Neuron (in vitro differentiated cells): ENCODE data around the gene KIFC1.
A peak's percentile ranks its signal among the peaks of the same experiment; 100 is the strongest.
"Not testable (repeated sequence)": the region's sequence is repeated elsewhere in the genome, so short reads cannot be mapped to it uniquely, and the experiment has no call there.

Experiments used
- H2AFZ ChIP-seq: one replicate; pipeline ENCODE4 v1.6.1; 2013; ENCODE audit warnings: low read depth, mild to moderate bottlenecking, inconsistent platforms, low read length, moderate library complexity
- H3K27me3 ChIP-seq: one replicate; pipeline ENCODE4 v1.6.1; 2013; ENCODE audit warnings: low read length; ENCODE audit not compliant: insufficient read depth
- H3K36me3 ChIP-seq: one replicate; pipeline ENCODE4 v1.6.1; 2013; ENCODE audit warnings: low read length; ENCODE audit not compliant: insufficient read depth
- H3K4me1 ChIP-seq: one replicate; pipeline ENCODE4 v1.6.1; 2013; ENCODE audit warnings: low read length; ENCODE audit not compliant: insufficient read depth
- H3K4me3 ChIP-seq: 2 replicates; pipeline ENCODE4 v1.5.1; 2013; ENCODE audit warnings: mild to moderate bottlenecking, low read length, moderate library complexity
- H3K9me3 ChIP-seq: one replicate; pipeline ENCODE4 v1.6.1; 2013; ENCODE audit warnings: low read length

Gene KIFC1, protein sequence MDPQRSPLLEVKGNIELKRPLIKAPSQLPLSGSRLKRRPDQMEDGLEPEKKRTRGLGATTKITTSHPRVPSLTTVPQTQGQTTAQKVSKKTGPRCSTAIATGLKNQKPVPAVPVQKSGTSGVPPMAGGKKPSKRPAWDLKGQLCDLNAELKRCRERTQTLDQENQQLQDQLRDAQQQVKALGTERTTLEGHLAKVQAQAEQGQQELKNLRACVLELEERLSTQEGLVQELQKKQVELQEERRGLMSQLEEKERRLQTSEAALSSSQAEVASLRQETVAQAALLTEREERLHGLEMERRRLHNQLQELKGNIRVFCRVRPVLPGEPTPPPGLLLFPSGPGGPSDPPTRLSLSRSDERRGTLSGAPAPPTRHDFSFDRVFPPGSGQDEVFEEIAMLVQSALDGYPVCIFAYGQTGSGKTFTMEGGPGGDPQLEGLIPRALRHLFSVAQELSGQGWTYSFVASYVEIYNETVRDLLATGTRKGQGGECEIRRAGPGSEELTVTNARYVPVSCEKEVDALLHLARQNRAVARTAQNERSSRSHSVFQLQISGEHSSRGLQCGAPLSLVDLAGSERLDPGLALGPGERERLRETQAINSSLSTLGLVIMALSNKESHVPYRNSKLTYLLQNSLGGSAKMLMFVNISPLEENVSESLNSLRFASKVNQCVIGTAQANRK

DNA sequence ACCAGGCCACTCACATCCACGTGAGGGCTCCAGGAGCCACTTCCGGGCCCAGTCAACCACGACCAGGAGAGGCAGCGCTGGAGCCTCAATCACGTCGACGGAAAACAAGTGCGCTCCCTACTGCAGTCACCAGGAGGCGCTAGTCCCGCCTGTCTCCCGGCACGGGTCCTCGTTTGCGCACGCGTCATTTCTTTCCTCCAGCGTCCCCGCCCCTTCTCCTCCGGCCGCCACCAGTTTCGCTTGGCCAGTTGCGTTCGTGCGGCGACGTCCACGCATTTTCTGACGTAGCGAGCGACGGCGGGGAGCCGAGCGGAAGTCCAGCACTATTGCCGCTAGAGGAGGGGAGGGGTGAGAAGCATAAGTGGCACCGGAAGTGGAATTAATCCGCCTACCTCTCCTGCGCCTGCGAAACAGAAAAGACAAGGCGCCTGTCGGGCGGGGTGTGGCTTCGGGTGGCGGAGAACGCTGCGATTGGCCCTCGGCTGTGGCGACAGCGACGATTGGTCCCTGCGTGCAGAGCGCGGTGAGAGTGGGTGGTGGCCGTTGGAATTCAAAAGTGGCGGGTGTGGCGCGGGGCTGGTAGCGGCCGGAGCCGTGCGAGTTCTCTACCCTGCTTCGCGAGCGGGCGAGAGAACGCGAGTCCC, at the start of gene KIFC1:
Gene KIFC1 (plus strand): TSS at position 546 of the 644 bp plus-strand sequence. CDS start 163 bp downstream, outside the sequence.
- H3K36me3 ChIP-seq: peaks cover 11% of the 10 kb centered on the region
- peak within 1 kb of the TSS; percentile 58 for H2AFZ ChIP-seq
- H3K9me3 ChIP-seq: no peaks in the 10 kb centered on the region
- no peaks in the 10 kb centered on the region for H3K27me3 ChIP-seq
- H3K4me3 ChIP-seq: peak within 1 kb of the TSS; percentile 81
- peaks cover 16% of the 10 kb centered on the region for H3K4me1 ChIP-seq

DNA sequence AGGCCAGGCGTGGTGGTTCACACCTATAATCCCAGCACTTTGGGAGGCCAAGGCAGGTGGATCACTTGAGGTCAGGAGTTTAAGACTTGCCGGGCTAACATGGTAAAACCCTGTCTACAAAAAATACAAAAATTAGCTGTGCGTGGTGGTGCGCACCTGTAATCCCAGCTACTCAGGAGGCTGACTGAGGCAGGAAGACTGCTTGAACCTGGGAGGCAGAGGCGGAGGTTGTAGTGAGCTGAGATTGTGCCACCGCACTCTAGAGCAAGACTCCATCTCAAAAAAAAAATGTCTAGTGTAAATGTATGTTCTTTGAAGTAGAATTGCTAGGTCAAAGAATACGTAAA, 48.0 kb upstream of the KIFC1 start:
- not testable (repeated sequence) for H3K4me1 ChIP-seq, H3K36me3 ChIP-seq, H3K9me3 ChIP-seq, H2AFZ ChIP-seq, H3K4me3 ChIP-seq
- H3K27me3 ChIP-seq: peaks cover 10% of the 10 kb centered on the region

GRCh38 chr6:33343953-33344611, 47.5 kb upstream of the KIFC1 start:
- Histone ChIP-seq H3K36me3 (no peaks in the 10 kb centered on the region), H2AFZ (no peak overlapping the region), H3K4me1 (no peaks in the 10 kb centered on the region), H3K4me3 (no peak overlapping the region), H3K27me3 (peaks cover 10% of the 10 kb centered on the region), H3K9me3 (no peaks in the 10 kb centered on the region)

- no peak overlapping the region for H3K4me3 ChIP-seq
These were observed 46.6 kb upstream of the KIFC1 start for GRCh38 chr6:33344701-33345697.

GRCh38 chr6:33346972-33347371, 44.7 kb upstream of the KIFC1 start:
- not testable (repeated sequence) for H3K4me3 ChIP-seq, H3K9me3 ChIP-seq, H3K4me1 ChIP-seq, H2AFZ ChIP-seq, H3K36me3 ChIP-seq
- peaks cover 14% of the 10 kb centered on the region for H3K27me3 ChIP-seq

More at GRCh38 chr6:33344701-33345697, 46.6 kb upstream of the KIFC1 start:
- H3K27me3 ChIP-seq: peaks cover 10% of the 10 kb centered on the region
- no peaks in the 10 kb centered on the region for H3K4me1 ChIP-seq
- no peaks in the 10 kb centered on the region for H3K9me3 ChIP-seq
- H2AFZ ChIP-seq: peak overlapping the region; percentile 52
- H3K36me3 ChIP-seq: no peaks in the 10 kb centered on the region

DNA sequence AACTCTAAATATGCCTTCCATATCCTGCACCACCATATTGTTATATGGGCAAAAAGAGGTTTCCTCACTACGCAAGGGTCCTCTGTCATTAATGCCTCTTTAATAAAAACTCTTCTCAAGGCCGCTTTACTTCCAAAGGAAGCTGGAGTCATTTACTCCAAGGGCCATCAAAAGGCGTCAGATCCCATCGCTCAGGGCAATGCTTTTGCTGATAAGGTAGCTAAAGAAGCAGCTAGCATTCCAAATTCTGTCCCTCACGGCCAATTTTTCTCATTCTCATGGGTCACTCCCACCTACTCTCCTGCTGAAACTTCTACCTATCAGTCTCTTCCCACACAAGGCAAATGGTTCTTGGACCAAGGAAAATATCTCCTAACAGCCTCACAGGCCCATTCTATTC, 43.8 kb upstream of the KIFC1 start:
- peaks cover 14% of the 10 kb centered on the region for H3K27me3 ChIP-seq
- no peak overlapping the region for H3K4me3 ChIP-seq
- no peaks in the 10 kb centered on the region for H3K36me3 ChIP-seq
- H3K4me1 ChIP-seq: no peaks in the 10 kb centered on the region
- no peak overlapping the region for H2AFZ ChIP-seq
- no peaks in the 10 kb centered on the region for H3K9me3 ChIP-seq

GRCh38 chr6:33355860-33356259, 35.8 kb upstream of the KIFC1 start:
- H3K4me1 ChIP-seq, H3K27me3 ChIP-seq, H3K4me3 ChIP-seq, H3K36me3 ChIP-seq, H2AFZ ChIP-seq, H3K9me3 ChIP-seq: not testable (repeated sequence)

DNA sequence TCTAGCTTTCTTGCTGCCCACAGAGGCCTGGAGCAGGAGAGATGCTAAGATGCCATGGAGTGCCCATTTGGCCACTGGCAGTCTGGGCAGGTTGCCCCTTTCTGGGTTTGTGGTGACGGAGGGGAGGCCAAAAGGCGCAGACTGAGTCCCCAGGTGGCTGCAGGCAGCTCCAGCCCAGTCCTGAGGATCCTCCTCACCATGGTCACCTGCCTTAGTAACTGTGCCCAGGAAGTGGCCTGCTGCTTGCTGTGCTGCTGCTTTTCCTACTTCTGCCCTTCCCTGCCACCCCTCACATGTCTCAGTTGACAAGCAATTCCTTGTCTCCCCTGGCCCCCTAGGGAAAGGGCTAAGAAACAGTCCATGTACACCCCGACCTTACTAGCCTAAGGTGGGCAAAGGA, 35.3 kb upstream of the KIFC1 start:
- Histone ChIP-seq H3K27me3 (peaks cover 5% of the 10 kb centered on the region), H2AFZ (no peak overlapping the region), H3K9me3 (no peaks in the 10 kb centered on the region), H3K4me3 (no peak overlapping the region), H3K4me1 (no peaks in the 10 kb centered on the region), H3K36me3 (no peaks in the 10 kb centered on the region)

GRCh38 chr6:33357160-33357871, 34.3 kb upstream of the KIFC1 start:
- H3K9me3 ChIP-seq, H2AFZ ChIP-seq, H3K27me3 ChIP-seq, H3K36me3 ChIP-seq, H3K4me3 ChIP-seq, H3K4me1 ChIP-seq: not testable (repeated sequence)

DNA sequence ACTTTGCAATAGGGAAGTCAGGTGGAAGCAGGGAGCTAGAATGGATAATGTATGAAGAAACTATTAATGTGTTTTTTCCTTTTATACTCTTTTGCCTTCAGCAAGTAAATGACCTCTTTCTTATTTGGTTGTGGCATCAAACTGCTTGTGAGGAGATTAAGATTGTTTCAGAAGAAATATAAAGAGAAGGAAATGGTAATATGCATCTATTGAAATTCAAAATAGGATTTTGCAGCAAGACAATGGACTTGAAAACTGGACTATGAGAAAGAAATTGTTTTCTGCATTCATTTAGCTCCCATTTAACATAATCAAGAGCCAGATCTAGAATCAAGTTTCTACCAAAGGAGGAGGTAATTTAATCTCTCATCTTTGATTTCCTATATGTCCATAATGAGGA, 32.3 kb upstream of the KIFC1 start:
- Histone ChIP-seq H3K27me3 (peaks cover 3% of the 10 kb centered on the region), H2AFZ (no peak overlapping the region), H3K36me3 (no peaks in the 10 kb centered on the region), H3K4me3 (no peak overlapping the region), H3K4me1 (peaks cover 2% of the 10 kb centered on the region), H3K9me3 (no peaks in the 10 kb centered on the region)

DNA sequence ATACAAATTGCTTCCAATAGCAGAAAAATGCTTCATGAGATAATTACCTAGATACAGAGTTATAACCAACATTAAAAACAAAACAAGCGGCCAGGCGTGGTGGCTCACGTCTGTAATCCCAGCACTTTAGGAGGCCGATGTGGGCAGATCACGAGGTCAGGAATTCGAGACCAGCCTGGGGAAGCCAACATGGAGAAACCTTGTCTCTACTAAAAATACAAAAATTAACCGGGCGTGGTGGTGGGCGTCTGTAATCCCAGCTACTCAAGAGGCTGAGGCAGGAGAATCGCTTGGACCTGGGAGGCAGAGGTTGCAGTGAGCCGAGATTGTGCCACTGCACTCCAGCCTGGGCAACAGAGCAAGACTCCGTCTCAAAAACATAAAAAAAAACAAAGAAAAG, 28.1 kb upstream of the KIFC1 start:
- H3K4me1 ChIP-seq, H3K9me3 ChIP-seq, H3K27me3 ChIP-seq, H3K36me3 ChIP-seq, H3K4me3 ChIP-seq, H2AFZ ChIP-seq: not testable (repeated sequence)
